Activated CD4-positive, alpha-beta T cell treated with anti-CD3 and anti-CD28 coated beads, Interleukin-2, amount 10 ng/mL, durations not matched to agents 7 days and 5 days (primary cell): ENCODE measurements around the gene SPPL3. TPM values are rescaled to one million over a fixed set of nuclear protein-coding genes. Genes with fewer than 3 reads are reported as not detected.
"Not testable (repeated sequence)": the region's sequence is repeated elsewhere in the genome, so short reads cannot be mapped to it uniquely, and the experiment has no call there.

ENCODE experiments used
- CTCF ChIA-PET: fragments of 350-600 bp; sonication (Branson Sonifier 250); formaldehyde crosslinking; loops from one replicate; lab custom pipeline; 2021; ENCODE audit warnings: antibody characterized with exemption; lab: Charles Lee
- POLR2A ChIA-PET: fragments of 350-600 bp; sonication (Branson Sonifier 250); formaldehyde crosslinking; loops from one replicate; lab custom pipeline; 2021; ENCODE audit warnings: antibody characterized with exemption; lab: Charles Lee
- DNase-seq: peaks from one replicate; pipeline ENCODE4 v3.0.0-alpha.2; 2020
- H3K27ac Mint-ChIP-seq: one replicate; pipeline ENCODE4 v1.8.0; 2021; ENCODE audit warnings: mild to moderate bottlenecking, moderate library complexity, mixed read lengths
- H3K27me3 Mint-ChIP-seq: one replicate; pipeline ENCODE4 v1.8.0; 2021; ENCODE audit warnings: mixed read lengths
- H3K36me3 Mint-ChIP-seq: one replicate; pipeline ENCODE4 v1.8.0; 2021; ENCODE audit warnings: low read depth, mixed read lengths
- H3K4me1 Mint-ChIP-seq: one replicate; pipeline ENCODE4 v1.8.0; 2021; ENCODE audit warnings: mixed read lengths
- H3K4me3 Mint-ChIP-seq: one replicate; pipeline ENCODE4 v1.8.0; 2021; ENCODE audit warnings: mild to moderate bottlenecking, moderate library complexity, mixed read lengths
- H3K9me3 Mint-ChIP-seq: one replicate; pipeline ENCODE4 v1.8.0; 2021; ENCODE audit warnings: mixed read lengths
- total RNA-seq, 2 experiments: library from RNA; stranded (reverse); gene quantifications; one replicate each; pipeline ENCODE4 v1.2.3, GENCODE V29; 2021

SPPL3 gene, protein sequence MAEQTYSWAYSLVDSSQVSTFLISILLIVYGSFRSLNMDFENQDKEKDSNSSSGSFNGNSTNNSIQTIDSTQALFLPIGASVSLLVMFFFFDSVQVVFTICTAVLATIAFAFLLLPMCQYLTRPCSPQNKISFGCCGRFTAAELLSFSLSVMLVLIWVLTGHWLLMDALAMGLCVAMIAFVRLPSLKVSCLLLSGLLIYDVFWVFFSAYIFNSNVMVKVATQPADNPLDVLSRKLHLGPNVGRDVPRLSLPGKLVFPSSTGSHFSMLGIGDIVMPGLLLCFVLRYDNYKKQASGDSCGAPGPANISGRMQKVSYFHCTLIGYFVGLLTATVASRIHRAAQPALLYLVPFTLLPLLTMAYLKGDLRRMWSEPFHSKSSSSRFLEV
- 10 to 100 TPM; 31.9 to 43.0 TPM for total RNA-seq

DNA sequence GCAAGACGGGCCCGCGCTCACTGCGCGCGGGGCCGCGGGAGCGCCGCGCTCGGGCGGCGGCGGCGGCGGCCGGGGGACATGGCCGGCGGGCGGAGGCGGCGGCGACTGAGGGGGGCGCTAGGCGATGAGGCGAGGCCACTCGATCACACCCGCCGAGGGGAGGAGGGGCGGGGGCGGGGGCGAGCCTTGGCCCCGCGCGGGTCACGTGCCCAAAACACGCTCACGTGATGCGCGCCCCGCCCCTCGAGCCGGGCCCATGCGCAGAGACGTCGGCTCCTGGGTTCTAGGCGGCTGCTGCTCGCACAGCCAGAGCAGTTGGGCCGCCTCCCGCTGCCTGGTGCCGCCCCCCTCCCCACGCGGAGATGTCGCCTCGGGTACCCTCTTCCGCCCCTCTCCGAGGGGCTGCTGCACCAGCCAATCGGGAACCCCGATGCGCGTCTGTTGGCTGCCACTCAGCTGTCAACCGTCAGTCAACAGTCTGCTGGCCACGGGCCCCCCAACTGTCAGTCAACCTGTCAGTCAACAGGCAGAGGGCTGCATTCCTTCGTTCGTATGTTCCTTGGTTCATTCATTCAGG, at the start of gene SPPL3:
SPPL3 (minus strand) TSS at position 162 of the 577 bp plus-strand sequence. CDS start 491 bp downstream, outside the sequence.
- peaks cover 14% of the 10 kb centered on the region for H3K36me3 Mint-ChIP-seq
- peak within 1 kb of the TSS; percentile 99 for H3K4me3 Mint-ChIP-seq
- H3K9me3 Mint-ChIP-seq = no peaks in the 10 kb centered on the region
- ChIA-PET CTCF (interaction anchor here (1.0 to 1.7 kb wide), 3 partner anchors 11 to 41 kb away, joined by 3 to 6 read pairs (median 4); no protein-coding TSS in a partner anchor), POLR2A (interaction anchor here (0.6 kb wide), 1 partner anchor 17 kb away, joined by 3 read pairs; no protein-coding TSS in a partner anchor)
- H3K27ac Mint-ChIP-seq = peak within 1 kb of the TSS; percentile 94
- peaks cover 35% of the 10 kb centered on the region for H3K4me1 Mint-ChIP-seq
- no peaks in the 10 kb centered on the region for H3K27me3 Mint-ChIP-seq
- peak; percentile 91 for DNase-seq

DNA sequence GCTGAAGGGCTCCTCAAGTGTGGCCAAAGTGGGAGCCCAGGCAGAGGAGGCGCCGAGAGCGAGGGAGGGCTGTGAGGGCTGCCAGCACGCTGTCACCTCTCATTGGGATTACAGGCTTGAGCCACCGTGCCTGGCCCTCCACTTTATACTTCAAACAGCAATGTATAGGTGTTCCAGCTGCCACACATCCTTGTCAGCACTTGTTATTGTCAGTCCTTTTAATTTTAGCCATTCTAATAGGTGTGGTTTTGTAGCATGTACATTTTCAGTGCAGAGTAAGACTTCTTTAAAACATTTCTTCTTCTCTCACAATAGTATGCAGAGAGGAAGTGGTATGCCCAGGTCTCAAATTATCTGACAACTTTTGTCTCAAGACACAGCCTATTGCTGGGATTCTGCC, 46.6 kb upstream of the SPPL3 start:
- peaks cover 1% of the 10 kb centered on the region for H3K4me1 Mint-ChIP-seq
- no peaks in the 10 kb centered on the region for H3K27me3 Mint-ChIP-seq
- no peak overlapping the region for H3K27ac Mint-ChIP-seq
- no peaks in the 10 kb centered on the region for H3K36me3 Mint-ChIP-seq
- ChIA-PET CTCF (no interaction called here), POLR2A (no interaction called here)
- no peak overlapping the region for H3K4me3 Mint-ChIP-seq
- no peaks in the 10 kb centered on the region for H3K9me3 Mint-ChIP-seq
- no peak for DNase-seq

DNA sequence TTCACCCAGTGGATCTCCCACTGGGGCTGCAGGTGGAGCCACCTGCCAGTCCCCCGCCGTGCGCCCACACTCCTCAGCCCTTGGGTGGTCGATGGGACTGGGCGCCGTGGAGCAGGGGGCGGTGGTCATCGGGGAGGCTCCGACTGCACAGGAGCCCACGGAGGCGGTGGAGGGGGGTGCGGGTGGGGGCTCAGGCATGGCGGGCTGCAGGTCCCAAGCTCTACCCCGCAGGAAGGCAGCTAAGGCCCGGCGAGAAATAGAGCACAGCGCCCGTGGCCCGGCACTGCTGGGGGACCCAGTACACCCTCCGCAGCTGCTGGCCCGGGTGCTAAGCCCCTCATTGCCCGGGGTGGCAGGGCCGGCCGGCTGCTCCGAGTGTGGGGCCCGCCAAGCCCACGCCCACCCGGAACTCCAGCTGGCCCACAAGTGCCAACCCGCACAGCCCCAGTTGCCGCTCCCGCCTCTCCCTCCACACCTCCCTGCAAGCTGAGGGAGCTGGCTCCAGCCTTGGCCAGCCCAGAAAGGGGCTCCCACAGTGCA, 46.2 kb upstream of the SPPL3 start:
- CTCF ChIA-PET, DNase-seq, H3K9me3 Mint-ChIP-seq, H3K27ac Mint-ChIP-seq, POLR2A ChIA-PET, H3K27me3 Mint-ChIP-seq, H3K4me3 Mint-ChIP-seq, H3K4me1 Mint-ChIP-seq, H3K36me3 Mint-ChIP-seq: not testable (repeated sequence)

DNA sequence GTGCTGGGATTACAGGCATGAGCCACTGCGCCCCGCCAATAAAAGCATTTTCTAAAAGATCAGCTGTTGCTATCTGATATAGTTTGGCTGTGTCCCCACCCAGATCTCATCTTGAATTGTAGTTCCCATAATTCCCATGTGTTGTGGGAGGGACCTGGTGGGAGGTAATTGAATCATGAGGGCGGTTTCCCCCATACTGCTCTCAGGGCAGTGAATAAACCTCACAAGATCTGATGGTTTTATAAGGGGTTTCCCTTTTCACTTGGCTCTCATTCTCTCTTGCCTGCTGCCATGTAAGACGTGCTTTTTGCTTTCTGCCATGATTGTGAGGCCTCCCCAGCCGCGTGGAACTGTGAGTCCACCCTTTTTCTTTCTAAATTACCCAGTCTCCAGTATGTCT, 41.4 kb upstream of the SPPL3 start:
- POLR2A ChIA-PET, H3K4me1 Mint-ChIP-seq, DNase-seq, H3K36me3 Mint-ChIP-seq, H3K4me3 Mint-ChIP-seq, H3K9me3 Mint-ChIP-seq, H3K27me3 Mint-ChIP-seq: not testable (repeated sequence)
- CTCF ChIA-PET = interaction anchor here (0.6 to 0.9 kb wide), 4 partner anchors 11 to 189 kb away, joined by 3 read pairs; no protein-coding TSS in a partner anchor
- peak overlapping the region; percentile 60 for H3K27ac Mint-ChIP-seq

DNA sequence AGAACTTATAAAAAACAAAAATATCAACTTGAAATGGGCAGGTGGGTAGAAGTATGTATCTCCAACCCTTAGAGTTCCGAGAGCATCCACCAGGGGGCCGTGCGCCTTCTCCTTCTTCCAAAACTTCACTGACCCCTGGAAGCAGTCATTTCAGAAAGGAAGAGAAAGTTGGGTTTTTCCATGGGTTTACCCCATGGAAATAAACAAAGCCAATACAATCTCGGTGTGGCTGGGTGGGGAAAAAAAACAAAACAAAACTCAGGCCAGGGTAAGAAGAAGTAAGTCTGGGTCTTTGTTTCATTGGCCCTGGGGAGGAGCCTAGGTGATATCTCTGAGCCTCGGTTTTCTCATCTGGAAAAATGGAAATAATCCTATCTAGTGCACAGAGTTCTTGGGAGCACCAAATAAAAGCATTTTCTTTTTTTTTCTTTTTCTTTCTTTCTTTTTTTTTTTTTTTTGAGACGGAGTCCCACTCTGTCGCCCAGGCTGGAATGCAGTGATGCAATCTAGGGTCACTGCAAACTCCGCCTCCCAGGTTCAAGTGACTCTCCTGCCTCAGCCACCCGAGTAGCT, 40.6 kb upstream of the SPPL3 start:
- CTCF ChIA-PET = interaction anchor here (0.6 to 1.2 kb wide), 6 partner anchors 12 to 190 kb away, joined by 3 read pairs; no protein-coding TSS in a partner anchor
- Mint-ChIP-seq H3K9me3 (no peaks in the 10 kb centered on the region), H3K4me1 (peaks cover 6% of the 10 kb centered on the region), H3K4me3 (no peak overlapping the region), H3K27ac (no peak overlapping the region), H3K36me3 (no peaks in the 10 kb centered on the region), H3K27me3 (peaks cover under 1% of the 10 kb centered on the region)
- POLR2A ChIA-PET = no interaction called here
- peak; percentile 67 for DNase-seq

DNA sequence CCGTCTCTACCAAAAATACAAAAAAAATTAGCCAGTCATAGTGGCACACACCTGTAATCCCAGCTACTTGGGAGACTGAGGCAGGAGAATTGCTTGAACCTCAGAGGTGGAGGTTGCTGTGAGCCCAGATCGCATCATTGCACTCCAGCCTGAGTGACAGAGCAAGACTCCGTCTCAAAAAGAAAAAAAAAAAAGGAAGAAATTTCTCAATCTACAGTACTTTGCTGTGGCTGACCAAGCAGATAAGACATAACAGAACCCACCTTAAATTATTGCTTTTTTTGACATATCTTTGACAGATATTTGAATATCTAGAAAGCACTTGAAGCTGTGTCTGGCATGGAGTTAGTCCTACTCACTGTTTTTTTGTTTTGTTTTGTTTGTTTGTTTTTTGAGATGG, 39.3 kb upstream of the SPPL3 start:
- DNase-seq = no peak
- ChIA-PET CTCF (interaction anchor here (1.2 kb wide), 1 partner anchor 132 kb away, joined by 3 read pairs; no protein-coding TSS in a partner anchor), POLR2A (interaction anchor here (0.6 to 0.7 kb wide), 2 partner anchors 122 to 796 kb away, joined by 3 read pairs; no protein-coding TSS in a partner anchor)
- H3K27ac Mint-ChIP-seq = no peak overlapping the region
- peaks cover 4% of the 10 kb centered on the region for H3K27me3 Mint-ChIP-seq
- no peaks in the 10 kb centered on the region for H3K9me3 Mint-ChIP-seq
- no peaks in the 10 kb centered on the region for H3K36me3 Mint-ChIP-seq
- no peak overlapping the region for H3K4me3 Mint-ChIP-seq
- peaks cover 6% of the 10 kb centered on the region for H3K4me1 Mint-ChIP-seq

DNA sequence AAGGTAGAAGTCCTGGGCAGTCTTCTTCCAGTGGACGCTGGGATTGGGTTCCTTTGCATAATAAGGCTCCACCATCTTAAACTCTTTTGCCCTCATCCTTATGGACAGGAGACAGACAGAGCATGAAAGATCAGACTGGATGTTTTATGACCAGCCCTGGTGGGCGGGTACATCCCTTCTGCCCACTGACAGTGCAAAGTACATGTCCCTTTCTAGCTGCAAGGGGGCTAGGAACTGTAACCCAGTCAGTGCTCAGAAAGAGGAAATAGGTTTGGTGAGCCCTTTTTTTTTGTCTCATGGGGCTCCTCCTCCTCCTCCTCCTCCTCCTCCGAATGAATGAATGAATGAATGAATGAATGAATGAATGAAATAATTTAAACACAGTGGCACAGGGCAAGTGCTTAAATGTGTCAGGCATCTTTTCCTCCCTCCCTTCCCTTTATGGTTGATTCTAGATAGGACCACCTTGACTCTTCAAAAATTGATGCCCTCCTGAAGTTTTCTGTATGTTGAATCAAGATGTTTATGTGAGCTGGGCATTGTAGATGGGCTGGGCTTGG, 37.8 kb upstream of the SPPL3 start:
- H3K27ac Mint-ChIP-seq = peak overlapping the region; percentile 63
- peaks cover 6% of the 10 kb centered on the region for H3K4me1 Mint-ChIP-seq
- no peaks in the 10 kb centered on the region for H3K36me3 Mint-ChIP-seq
- no peak overlapping the region for H3K4me3 Mint-ChIP-seq
- H3K9me3 Mint-ChIP-seq = no peaks in the 10 kb centered on the region
- peaks cover 4% of the 10 kb centered on the region for H3K27me3 Mint-ChIP-seq
- POLR2A ChIA-PET = no interaction called here
- CTCF ChIA-PET = interaction anchor here (0.5 to 1.2 kb wide), 3 partner anchors 30 to 295 kb away, joined by 3 to 5 read pairs (median 4); no protein-coding TSS in a partner anchor
- DNase-seq = no peak

DNA sequence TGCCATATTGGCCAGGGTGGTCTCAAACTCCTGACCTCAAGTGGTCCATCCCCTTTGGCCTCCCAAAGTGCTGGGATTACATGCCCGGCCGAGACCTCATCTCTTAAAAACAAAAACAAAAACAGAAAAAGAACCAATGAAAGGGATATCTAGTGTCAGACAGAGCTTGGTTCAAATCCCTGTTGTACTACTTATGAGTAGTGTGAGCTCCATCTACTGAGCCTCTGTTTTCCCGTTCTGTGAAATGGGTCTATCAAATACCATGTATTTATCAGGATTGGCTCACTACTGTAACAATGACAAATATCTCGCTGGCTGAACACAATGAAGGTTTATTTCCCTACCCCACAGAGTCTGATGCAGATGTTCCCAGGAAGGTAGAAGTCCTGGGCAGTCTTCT, 37.3 kb upstream of the SPPL3 start:
- Mint-ChIP-seq H3K4me1 (peaks cover 6% of the 10 kb centered on the region), H3K9me3 (no peaks in the 10 kb centered on the region), H3K4me3 (no peak overlapping the region), H3K27ac (no peak overlapping the region), H3K27me3 (peaks cover 4% of the 10 kb centered on the region), H3K36me3 (no peaks in the 10 kb centered on the region)
- ChIA-PET CTCF (interaction anchor here (0.5 to 1.2 kb wide), 3 partner anchors 30 to 295 kb away, joined by 3 to 5 read pairs (median 4); no protein-coding TSS in a partner anchor), POLR2A (no interaction called here)
- DNase-seq = no peak

DNA sequence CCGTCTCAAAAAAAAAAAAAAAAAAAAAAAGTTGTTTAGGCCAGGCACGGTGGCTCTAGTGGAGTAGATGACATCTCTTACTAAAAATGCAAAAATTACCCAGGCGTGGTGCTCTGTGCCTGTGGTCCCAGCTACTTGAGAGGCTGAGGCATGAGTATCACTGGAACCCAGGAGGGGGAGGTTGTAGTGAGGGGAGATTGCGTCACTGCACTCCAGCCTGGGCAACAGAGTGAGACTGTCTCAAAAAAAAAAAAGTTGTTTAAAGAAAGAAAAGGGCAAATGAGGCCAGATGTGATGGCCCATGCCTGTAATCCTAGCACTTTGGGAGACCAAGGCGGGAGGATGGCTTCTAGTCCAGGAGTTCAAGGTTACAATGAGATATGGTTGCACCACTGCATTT, 36.6 kb upstream of the SPPL3 start:
- ChIA-PET POLR2A (no interaction called here), CTCF (interaction anchor here (1.2 kb wide), 1 partner anchor 31 kb away, joined by 4 read pairs; no protein-coding TSS in a partner anchor)
- H3K36me3 Mint-ChIP-seq = no peaks in the 10 kb centered on the region

DNA sequence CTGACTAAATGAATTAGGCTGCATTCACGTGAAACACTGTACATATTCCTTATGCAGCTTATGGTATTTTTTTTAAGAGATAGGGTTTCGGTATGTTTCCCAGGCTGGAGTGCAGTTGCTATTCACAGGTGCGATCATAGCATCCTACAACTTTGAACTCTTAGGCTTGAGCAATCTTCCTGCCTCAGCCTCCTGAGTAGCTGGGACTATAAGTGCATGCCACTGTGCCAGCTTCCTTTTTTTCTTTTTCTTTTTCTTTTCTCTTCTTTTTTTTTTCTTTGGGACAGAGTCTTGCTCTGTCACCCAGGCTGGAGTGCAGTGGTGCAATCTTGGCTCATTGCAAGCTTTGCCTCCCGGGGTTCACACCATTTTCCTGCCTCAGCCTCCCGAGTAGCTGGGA, 35.8 kb upstream of the SPPL3 start:
- H3K9me3 Mint-ChIP-seq = no peaks in the 10 kb centered on the region
- H3K36me3 Mint-ChIP-seq = no peaks in the 10 kb centered on the region
- CTCF ChIA-PET = interaction anchor here (0.6 to 2.4 kb wide), 4 partner anchors 9 to 872 kb away, joined by 3 to 7 read pairs (median 4); no protein-coding TSS in a partner anchor
- peaks cover 4% of the 10 kb centered on the region for H3K27me3 Mint-ChIP-seq
- H3K27ac Mint-ChIP-seq = no peak overlapping the region
- no peak overlapping the region for H3K4me3 Mint-ChIP-seq
- POLR2A ChIA-PET = no interaction called here
- no peak for DNase-seq
- H3K4me1 Mint-ChIP-seq = peaks cover 4% of the 10 kb centered on the region

More for the DNA sequence above, 36.6 kb upstream of the SPPL3 start:
- H3K27ac Mint-ChIP-seq = no peak overlapping the region
- H3K9me3 Mint-ChIP-seq = no peaks in the 10 kb centered on the region
- peaks cover 4% of the 10 kb centered on the region for H3K27me3 Mint-ChIP-seq
- no peak overlapping the region for H3K4me3 Mint-ChIP-seq
- DNase-seq = no peak
- H3K4me1 Mint-ChIP-seq = peaks cover 6% of the 10 kb centered on the region

DNA sequence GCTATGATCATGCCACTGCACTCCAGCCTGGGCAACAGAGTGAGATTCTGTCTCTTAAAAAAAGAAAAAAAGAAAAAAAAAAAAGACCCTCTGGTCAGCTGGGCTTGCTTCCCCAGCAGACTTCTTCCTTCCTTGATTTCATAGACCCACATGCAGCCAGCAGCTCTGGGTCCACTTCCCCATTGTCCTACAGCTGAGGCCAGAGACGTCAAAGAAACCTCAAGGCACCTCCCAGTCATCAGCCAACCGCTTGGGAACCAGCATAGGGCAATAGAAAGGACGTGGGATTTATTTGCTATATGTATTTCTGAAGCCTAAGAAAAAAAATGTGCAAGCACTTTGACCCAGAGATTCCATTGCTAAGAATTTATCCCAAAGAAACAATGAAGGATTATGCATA, 35.4 kb upstream of the SPPL3 start:
- peaks cover 1% of the 10 kb centered on the region for H3K4me1 Mint-ChIP-seq
- ChIA-PET CTCF (interaction anchor here (0.6 to 2.4 kb wide), 6 partner anchors 9 to 872 kb away, joined by 3 to 8 read pairs (median 6); no protein-coding TSS in a partner anchor), POLR2A (no interaction called here)
- no peaks in the 10 kb centered on the region for H3K36me3 Mint-ChIP-seq
- no peak overlapping the region for H3K4me3 Mint-ChIP-seq
- no peaks in the 10 kb centered on the region for H3K9me3 Mint-ChIP-seq
- DNase-seq = no peak
- peaks cover 4% of the 10 kb centered on the region for H3K27me3 Mint-ChIP-seq
- H3K27ac Mint-ChIP-seq = no peak overlapping the region

DNA sequence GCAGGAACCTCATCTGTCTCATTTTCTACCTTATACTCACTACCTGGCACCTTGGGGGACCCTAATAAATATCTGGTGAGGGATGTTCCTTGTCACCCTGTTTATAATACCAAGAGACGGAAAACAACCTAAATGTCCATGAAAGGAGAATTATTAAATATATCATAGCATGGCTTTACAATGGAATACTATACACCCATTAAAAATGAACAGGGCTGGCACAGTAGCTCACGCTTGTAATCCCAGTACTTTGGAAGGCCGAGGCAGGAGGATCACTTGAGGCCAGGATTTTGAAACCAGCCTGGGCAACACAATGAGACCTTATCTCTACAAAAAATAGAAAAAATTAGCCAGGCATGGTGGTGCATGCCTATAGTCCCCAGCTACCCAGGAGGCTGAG, 34.3 kb upstream of the SPPL3 start:
- Mint-ChIP-seq H3K27ac (no peak overlapping the region), H3K36me3 (no peaks in the 10 kb centered on the region), H3K4me3 (no peak overlapping the region), H3K27me3 (peaks cover 4% of the 10 kb centered on the region), H3K4me1 (no peaks in the 10 kb centered on the region), H3K9me3 (no peaks in the 10 kb centered on the region)
- POLR2A ChIA-PET = no interaction called here
- no peak for DNase-seq
- CTCF ChIA-PET = interaction anchor here (0.9 to 2.4 kb wide), 6 partner anchors 14 to 290 kb away, joined by 3 to 8 read pairs (median 6); no protein-coding TSS in a partner anchor
